Gastroesophageal sphincter (tissue), 3 donors: ENCODE data around the gene UBE3D.

Source experiments
- POLR2A ChIP-seq, 2 donors: fragments of 450-650 bp; IDR thresholded peaks; one replicate each; pipeline ENCODE4 v1.6.1; 2017; ENCODE audit warnings: antibody characterized with exemption in 2 of 2, mild to moderate bottlenecking in 2 of 2, moderate library complexity in 1 of 2
- POLR2AphosphoS5 ChIP-seq: sonication (generic); formaldehyde crosslinking; IDR thresholded peaks from one replicate; pipeline ENCODE4 v1.6.1; 2017; ENCODE audit warnings: antibody characterized with exemption
- TF ChIP-seq, protein P1 (sequence below), 4 experiments: fragments of 200-600 bp in 2 of 4; fragments of 450-650 bp in 2 of 4; sonication (generic) in 1 of 4; IDR thresholded peaks; one replicate each; pipeline ENCODE4 v1.5.1; 2017 to 2019; ENCODE audit warnings: antibody characterized with exemption in 4 of 4, mild to moderate bottlenecking in 2 of 4, moderate library complexity in 2 of 4

DNA sequence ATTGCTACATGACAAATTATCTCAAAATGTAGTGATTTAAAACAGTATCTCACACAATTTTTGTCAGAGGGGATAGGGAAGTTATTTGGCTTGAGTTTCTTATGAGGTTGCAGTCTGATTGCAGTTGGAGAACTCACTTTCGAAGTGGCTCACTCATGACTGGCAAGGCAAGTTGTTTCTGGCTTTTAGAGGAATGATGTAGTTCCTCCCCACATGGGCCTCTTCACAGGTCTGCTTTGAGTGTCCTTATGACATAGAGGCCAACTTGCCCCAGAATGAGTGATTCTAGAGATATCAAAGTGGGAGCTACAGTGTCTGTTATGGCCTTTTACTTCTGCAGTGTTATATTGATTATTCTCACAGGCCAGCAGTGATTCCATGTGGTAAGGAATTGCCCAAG, 8.0 kb upstream of the UBE3D start:
- TF ChIP-seq POLR2A (IDR thresholded peaks at IDR 0.05) (no peak), POLR2AphosphoS5 (no peak)
- TF ChIP-seq, protein P1, sequence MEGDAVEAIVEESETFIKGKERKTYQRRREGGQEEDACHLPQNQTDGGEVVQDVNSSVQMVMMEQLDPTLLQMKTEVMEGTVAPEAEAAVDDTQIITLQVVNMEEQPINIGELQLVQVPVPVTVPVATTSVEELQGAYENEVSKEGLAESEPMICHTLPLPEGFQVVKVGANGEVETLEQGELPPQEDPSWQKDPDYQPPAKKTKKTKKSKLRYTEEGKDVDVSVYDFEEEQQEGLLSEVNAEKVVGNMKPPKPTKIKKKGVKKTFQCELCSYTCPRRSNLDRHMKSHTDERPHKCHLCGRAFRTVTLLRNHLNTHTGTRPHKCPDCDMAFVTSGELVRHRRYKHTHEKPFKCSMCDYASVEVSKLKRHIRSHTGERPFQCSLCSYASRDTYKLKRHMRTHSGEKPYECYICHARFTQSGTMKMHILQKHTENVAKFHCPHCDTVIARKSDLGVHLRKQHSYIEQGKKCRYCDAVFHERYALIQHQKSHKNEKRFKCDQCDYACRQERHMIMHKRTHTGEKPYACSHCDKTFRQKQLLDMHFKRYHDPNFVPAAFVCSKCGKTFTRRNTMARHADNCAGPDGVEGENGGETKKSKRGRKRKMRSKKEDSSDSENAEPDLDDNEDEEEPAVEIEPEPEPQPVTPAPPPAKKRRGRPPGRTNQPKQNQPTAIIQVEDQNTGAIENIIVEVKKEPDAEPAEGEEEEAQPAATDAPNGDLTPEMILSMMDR (IDR thresholded peaks at IDR 0.05), result no peak
